Psoas muscle (tissue), 8 donors: ENCODE results near the gene PPA1. TPM values are rescaled to one million over a fixed set of nuclear protein-coding genes. Genes with fewer than 3 reads are reported as not detected.

ENCODE experiments used
- ATAC-seq, 4 donors: fragments of 200-7000 bp; cut with Tn5 transposase; one replicate each; pipeline ENCODE4 v1.9.1; 2020; ENCODE audit warnings: moderate library complexity in 3 of 4, mild to moderate bottlenecking in 2 of 4
- DNase-seq, 2 donors: peaks; one replicate each; pipeline ENCODE4 v3.0.0-alpha.2; 2020
- H3K27ac ChIP-seq: fragments of 200-600 bp; one replicate; pipeline ENCODE4 v1.8.0; 2022
- H3K27me3 ChIP-seq, 3 donors: fragments of 200-600 bp in 1 of 3; one replicate each; pipeline versions ENCODE4 v1.6.1 to v1.8.0; 2013 to 2022; ENCODE audit warnings: low read length in 2 of 3, mild to moderate bottlenecking in 2 of 3, moderate library complexity in 1 of 3; ENCODE audit not compliant: insufficient read depth in 3 of 3
- H3K36me3 ChIP-seq, 2 donors: fragments of 200-600 bp in 1 of 2; one replicate each; pipeline versions ENCODE4 v1.6.1 to v1.8.0; 2013 to 2022; ENCODE audit warnings: low read depth in 1 of 2, mild to moderate bottlenecking in 1 of 2, moderate library complexity in 1 of 2; ENCODE audit not compliant: insufficient read depth in 1 of 2
- H3K4me1 ChIP-seq: fragments of 200-600 bp; one replicate; pipeline ENCODE4 v1.8.0; 2022
- H3K4me3 ChIP-seq: fragments of 200-600 bp; one replicate; pipeline ENCODE4 v1.8.0; 2022; ENCODE audit warnings: mild to moderate bottlenecking
- H3K9me3 ChIP-seq: fragments of 200-600 bp; one replicate; pipeline ENCODE4 v1.8.0; 2022
- CTCF ChIP-seq: fragments of 200-600 bp; IDR thresholded peaks from one replicate; pipeline ENCODE4 v1.8.0; 2022; ENCODE audit warnings: antibody characterized with exemption
- WGBS, 3 donors: extraction: QIAGEN DNeasy Blood & Tissue Kit; methylation state at CpG; one replicate each; pipeline versions ENCODE4 v1.1.6 to v1.1.7; 2013; 5-methylcytosine and 5-hydroxymethylcytosine counted together
- intact Hi-C, 2 donors: fragments of 100-400 bp; cut with DNase I; formaldehyde crosslinking; loops; one replicate each; pipeline versions ENCODE4 v1.11.0 to v1.14.2; 2022
- polyA plus RNA-seq, 3 donors: library from polyadenylated mRNA; stranded (reverse); fragments of 200-250 nt; gene quantifications; one replicate each; pipeline ENCODE4 v1.2.3, GENCODE V29; 2013
- total RNA-seq, 4 donors: library from RNA; stranded (reverse); fragmentation: NEBNext Ultra II Directional in 2 of 4; extraction: Animal tissue kit (Norgen Biotek cat#: 25700) in 2 of 4; gene quantifications; one replicate each; pipeline versions ENCODE4 v1.2.1 to v1.2.4, GENCODE V29; 2021 to 2023
- donor health status: healthy with polysubstance abuse.
- donor health status: DM: no; HTN: no; CAD: no; lungs with moderate emphysema.
- donor health status: Bipolar disorder and iron deficiency.
- donor health status: healthy.
- donor health status: DM: yes; HTN: yes; CAD: no.
- donor health status: DM: no; HTN: no; CAD: no.
- donor health status: DM: no; HTN: no; CAD: no.
- donor health status: DM: yes; HTN: yes; CAD: no.

Gene PPA1
- total and polyA plus RNA-seq, 7 donors = 95.3 to 211 (median 131) TPM

GRCh38 chr10:70269741-70270140 is 36.5 kb upstream of the PPA1 start:
- H3K9me3 ChIP-seq = no peaks in the 10 kb centered on the region
- H3K4me1 ChIP-seq = peaks cover 5% of the 10 kb centered on the region
- WGBS, 3 donors = 93 to 98% (median 96%) methylated on average over 3 of the region's 3 CpGs
- H3K27ac ChIP-seq = no peak overlapping the region
- no peak for DNase-seq
- intact Hi-C loops = loop anchor here (5.0 kb wide), 1 partner anchor 93 kb away; no protein-coding TSS in a partner anchor
- H3K27me3 ChIP-seq = no peaks in the 10 kb centered on the region
- H3K36me3 ChIP-seq = no peaks in the 10 kb centered on the region
- TF ChIP-seq CTCF = no peak
- no peak for ATAC-seq
- no peak overlapping the region for H3K4me3 ChIP-seq

GRCh38 chr10:70268376-70268775 is 35.1 kb upstream of the PPA1 start:
- no peak for ATAC-seq
- H3K27ac ChIP-seq = no peak overlapping the region
- TF ChIP-seq CTCF = no peak

GRCh38 chr10:70267161-70267933 is 34.1 kb upstream of the PPA1 start:
- no peaks in the 10 kb centered on the region for H3K36me3 ChIP-seq
- WGBS, 3 donors = 63% methylated on average over 9 of the region's 9 CpGs
- H3K4me1 ChIP-seq = peaks cover 5% of the 10 kb centered on the region
- H3K27ac ChIP-seq = no peak overlapping the region
- no peaks in the 10 kb centered on the region for H3K27me3 ChIP-seq
- no peak for TF ChIP-seq CTCF
- DNase-seq = no peak
- H3K9me3 ChIP-seq = no peaks in the 10 kb centered on the region
- peak; percentile 69 to 87 (median 79) for ATAC-seq
- no peak overlapping the region for H3K4me3 ChIP-seq
- intact Hi-C loops = loop anchor here in 1 of 2 donors (5.0 kb wide), 1 partner anchor 95 kb away; no protein-coding TSS in a partner anchor

More at GRCh38 chr10:70268376-70268775, 35.1 kb upstream of the PPA1 start:
- Histone ChIP-seq H3K27me3 (no peaks in the 10 kb centered on the region), H3K36me3 (no peaks in the 10 kb centered on the region), H3K4me3 (no peak overlapping the region), H3K9me3 (no peaks in the 10 kb centered on the region), H3K4me1 (peaks cover 5% of the 10 kb centered on the region)
- intact Hi-C loops = loop anchor here in 1 of 2 donors (5.0 kb wide), 1 partner anchor 94 kb away; no protein-coding TSS in a partner anchor
- 72 to 79% (median 76%) methylated on average over 4 of the region's 4 CpGs for WGBS, 3 donors
- DNase-seq = no peak

GRCh38 chr10:70266701-70267100 is 33.5 kb upstream of the PPA1 start:
- Histone ChIP-seq H3K27ac (no peak overlapping the region), H3K36me3 (no peaks in the 10 kb centered on the region), H3K4me3 (no peak overlapping the region), H3K9me3 (no peaks in the 10 kb centered on the region), H3K27me3 (no peaks in the 10 kb centered on the region), H3K4me1 (peaks cover 5% of the 10 kb centered on the region)
- WGBS, 3 donors = 18 to 51% (median 42%) methylated on average over 1 of the region's 1 CpG
- intact Hi-C loops = loop anchor here in 1 of 2 donors (5.0 kb wide), 1 partner anchor 96 kb away; no protein-coding TSS in a partner anchor
- DNase-seq = no peak
- no peak for ATAC-seq
- TF ChIP-seq CTCF = no peak
